ENCODE data around the gene STXBP5L.
"Not testable (repeated sequence)": the region's sequence is repeated elsewhere in the genome, so short reads cannot be mapped to it uniquely, and the experiment has no call there.

The STXBP5L gene

DNA sequence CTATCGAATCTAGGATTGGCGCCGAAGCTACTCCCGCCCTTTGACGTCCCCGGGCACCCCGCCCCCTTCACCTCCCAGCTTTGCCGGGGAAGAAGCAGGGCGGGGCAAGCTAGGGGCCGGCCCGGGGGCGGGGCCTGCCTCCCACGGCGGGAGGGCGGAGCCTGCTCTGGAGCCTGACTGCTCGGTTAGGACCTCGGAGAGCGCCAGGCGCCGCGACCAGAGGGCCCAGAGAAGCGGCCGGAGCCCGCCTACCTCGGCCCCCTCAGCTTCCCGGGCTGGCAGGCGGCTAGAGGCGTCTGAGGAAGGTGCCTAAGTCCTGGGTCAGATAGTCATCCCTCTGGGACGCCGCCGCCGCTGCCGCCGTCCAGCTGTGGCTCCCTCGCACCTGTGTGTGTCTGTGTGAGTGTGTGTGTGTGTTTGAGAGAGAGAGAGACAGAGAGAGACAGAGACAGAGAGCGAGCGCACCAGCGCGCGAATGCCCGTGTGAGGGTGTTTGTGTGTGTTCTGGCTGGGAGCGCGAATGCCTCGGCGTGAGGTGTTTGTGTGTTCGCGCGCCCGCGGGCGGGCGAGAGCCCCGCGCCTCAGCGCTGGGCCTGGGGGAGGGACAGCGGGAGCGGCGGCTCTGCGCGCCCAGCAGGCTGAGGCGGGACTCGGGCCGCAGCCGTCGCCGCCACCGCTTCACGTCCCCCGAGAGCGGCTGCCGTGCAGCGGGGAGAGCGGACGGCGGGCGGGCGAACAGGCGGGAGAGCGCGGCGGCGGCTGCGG is at the start of gene STXBP5L:
TSS of gene STXBP5L (plus strand) at position 176 of the 765 bp plus-strand sequence. CDS start 1,374 bp downstream, outside the sequence.
- DNase-seq (ENCODE audit: low read depth in 2 of 2, low spot score in 1 of 2), result no peak

DNA sequence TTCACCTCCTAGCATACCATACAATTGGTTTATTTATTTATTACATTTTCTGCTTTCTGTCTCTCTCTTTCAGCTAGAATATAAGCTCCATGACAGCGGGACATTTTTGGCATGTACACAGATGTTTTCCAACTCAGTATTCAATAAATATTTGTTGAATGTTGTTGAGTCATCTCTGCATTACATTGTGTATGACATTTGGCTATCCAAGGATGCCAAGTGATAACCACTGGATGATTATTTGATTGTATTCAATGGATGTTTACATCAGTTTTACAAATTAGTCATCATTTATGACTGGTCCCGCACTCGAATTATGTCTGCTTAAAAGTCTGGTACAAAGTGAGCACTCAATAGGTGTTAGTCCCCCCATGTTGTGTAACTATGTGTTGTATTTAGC is 49.5 kb upstream of the STXBP5L start:
- no peak for DNase-seq (ENCODE audit: low read depth in 2 of 2, low spot score in 1 of 2)

GRCh38 chr3:120864541-120864940 is 43.5 kb upstream of the STXBP5L start:
- DNase-seq (ENCODE audit: low read depth in 2 of 2, low spot score in 1 of 2), result no peak

DNA sequence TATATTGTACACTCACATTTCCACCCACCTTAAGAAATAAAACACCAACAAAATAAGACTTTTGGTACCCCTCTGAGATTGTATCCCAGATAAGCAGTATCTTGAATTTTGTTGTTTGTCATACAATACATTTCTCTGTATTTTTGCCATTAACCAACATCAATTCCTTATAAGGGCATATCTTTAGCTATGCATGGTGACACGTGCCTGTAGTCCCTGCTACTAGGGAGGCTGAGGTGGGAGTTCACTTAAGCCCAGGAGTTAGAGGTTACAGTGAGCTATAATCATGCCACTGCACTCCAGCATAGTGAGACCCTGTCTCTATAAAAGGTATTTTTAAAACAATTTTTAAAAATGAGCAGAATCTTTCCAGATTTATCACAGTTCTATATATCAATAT is 32.5 kb upstream of the STXBP5L start:
- no peak for DNase-seq (ENCODE audit: low read depth in 2 of 2, low spot score in 1 of 2)

- DNase-seq (ENCODE audit: low read depth in 2 of 2, low spot score in 1 of 2), result no peak
These were observed 32.0 kb upstream of the STXBP5L start for GRCh38 chr3:120875989-120876388.

- DNase-seq (ENCODE audit: low read depth in 2 of 2, low spot score in 1 of 2), result no peak
These were observed 28.6 kb upstream of the STXBP5L start for GRCh38 chr3:120879411-120879810.

- no peak for DNase-seq (ENCODE audit: low read depth in 2 of 2, low spot score in 1 of 2)
These were observed 15.1 kb upstream of the STXBP5L start for GRCh38 chr3:120892921-120893320.

- DNase-seq (ENCODE audit: low read depth in 2 of 2, low spot score in 1 of 2), result no peak
These were observed 13.5 kb upstream of the STXBP5L start for GRCh38 chr3:120894316-120895057.

DNA sequence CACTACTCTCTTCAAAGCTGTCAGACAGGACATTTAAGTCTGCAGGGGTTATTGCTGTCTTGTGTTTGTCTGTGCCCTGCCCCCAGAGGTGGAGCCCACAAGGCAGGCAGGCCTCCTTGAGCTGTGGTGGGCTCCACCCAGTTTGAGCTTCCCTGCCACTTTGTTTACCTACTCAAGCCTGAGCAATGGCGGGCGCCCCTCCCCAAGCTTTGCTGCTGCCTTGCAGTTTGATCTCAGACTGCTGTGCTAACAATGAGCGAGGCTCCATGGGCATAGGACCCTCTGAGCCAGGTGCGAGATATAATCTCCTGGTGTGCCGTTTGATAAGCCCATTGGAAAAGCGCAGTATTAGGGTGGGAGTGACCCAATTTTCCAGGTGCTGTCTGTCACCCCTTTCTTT is 6.3 kb upstream of the STXBP5L start:
- not testable (repeated sequence) for DNase-seq (ENCODE audit: low read depth in 2 of 2, low spot score in 1 of 2)

DNA sequence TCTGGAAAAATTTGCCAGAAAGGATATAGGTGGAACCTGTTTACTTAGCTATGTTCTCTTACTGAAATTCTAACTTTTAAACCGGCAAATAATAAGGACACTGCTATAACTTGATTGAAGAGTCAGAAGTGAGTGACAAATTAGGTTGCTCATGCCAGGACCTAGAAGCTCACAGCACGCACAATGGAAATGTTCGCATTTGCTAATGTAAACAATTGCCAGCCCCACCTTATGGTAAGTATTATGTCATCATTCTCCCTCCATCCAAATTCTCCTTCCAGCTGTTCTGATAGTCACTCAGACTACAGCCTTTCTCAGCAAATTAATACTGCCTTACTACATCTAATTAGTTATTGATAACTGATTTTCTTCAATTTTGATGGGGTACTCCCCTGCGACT is 4.8 kb upstream of the STXBP5L start:
- DNase-seq (ENCODE audit: low read depth in 2 of 2, low spot score in 1 of 2), result no peak

DNA sequence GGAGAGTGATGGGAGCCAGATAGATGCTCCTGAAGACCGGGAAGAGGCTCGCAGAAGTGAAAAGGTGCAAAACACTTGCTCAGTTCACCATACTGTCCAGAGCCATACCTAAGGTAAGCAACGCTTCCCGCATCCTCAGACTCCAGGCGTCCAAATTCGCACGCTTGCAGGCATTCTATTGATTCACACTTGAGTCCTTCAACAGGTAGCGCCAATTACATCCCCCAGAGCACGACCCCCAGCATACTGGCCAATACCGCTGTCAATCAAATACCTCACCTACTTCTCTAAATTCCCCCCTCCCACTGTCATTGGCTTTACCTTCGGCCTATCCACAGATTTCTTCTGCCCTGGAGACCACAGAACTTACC is 361 bp upstream of the STXBP5L start:
- no peak for DNase-seq (ENCODE audit: low read depth in 2 of 2, low spot score in 1 of 2)

- DNase-seq (ENCODE audit: low read depth in 2 of 2, low spot score in 1 of 2), result no peak
These were observed 993 bp downstream of the STXBP5L start for GRCh38 chr3:120908795-120909601.

GRCh38 chr3:120909602-120909878 is 1.5 kb downstream of the STXBP5L start:
- no peak for DNase-seq (ENCODE audit: low read depth in 2 of 2, low spot score in 1 of 2)

DNA sequence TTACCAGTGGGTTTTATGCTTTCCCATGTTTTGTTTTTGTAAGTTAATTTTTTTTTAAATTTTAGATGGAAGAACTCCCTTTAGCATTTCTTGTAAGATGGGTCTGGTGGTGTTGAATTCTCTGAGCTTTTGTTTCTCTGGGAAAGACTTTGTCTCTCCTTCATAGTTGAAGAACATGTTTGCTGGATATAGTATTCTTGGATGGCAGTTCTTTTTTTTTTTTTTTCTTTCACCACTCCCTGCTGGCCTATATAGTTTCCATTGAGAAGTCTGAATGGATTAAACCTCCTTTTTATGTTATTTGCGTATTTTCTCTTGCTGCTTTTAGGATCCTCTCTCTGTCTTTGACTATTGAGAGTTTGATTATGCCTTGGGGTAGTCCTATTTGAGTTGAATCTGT is 18.1 kb downstream of the STXBP5L start:
- DNase-seq (ENCODE audit: low read depth in 2 of 2, low spot score in 1 of 2), result no peak

- no peak for DNase-seq (ENCODE audit: low read depth in 2 of 2, low spot score in 1 of 2)
These were observed 21.0 kb downstream of the STXBP5L start for GRCh38 chr3:120928991-120929390.

DNA sequence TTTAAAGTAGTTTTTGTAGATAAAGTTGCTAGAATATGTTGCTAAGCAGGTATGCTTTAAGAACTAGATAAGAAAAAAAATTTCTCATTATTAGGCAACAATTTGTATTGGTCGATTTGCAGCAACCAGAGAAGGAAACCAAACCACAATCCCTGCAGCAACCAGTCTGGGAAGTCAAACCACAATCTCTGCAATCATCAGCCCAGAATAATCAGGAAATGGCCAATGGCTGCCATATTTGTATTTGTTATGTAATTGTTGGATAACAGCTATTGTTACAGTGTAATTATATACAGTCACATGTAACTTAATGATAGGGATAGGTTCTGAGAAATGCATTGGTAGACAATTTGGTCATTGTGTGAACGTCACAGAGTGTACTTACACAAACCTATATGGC is 23.6 kb downstream of the STXBP5L start:
- no peak for DNase-seq (ENCODE audit: low read depth in 2 of 2, low spot score in 1 of 2)

DNA sequence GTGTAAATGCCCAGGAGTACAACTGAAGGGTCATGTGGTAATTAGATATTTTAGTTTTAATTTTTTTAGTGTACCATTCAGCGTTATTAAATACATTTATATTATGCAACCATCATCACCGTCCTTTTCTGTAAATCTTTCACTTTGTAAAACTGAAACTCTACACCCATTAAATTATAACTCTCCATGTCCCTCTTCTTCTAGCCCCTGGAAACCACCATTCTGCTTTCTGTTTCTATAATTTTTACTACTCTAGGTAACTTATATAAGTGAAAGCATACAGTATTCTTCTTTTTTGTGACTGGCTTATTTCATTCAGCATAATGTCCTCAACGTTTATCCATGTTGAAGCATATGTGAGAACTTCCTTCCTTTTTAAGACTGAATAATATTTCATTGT is 48.1 kb downstream of the STXBP5L start:
- no peak for DNase-seq (ENCODE audit: low read depth in 2 of 2, low spot score in 1 of 2)

GRCh38 chr3:120982608-120983320 is 74.8 kb downstream of the STXBP5L start:
- no peak for DNase-seq (ENCODE audit: low read depth in 2 of 2, low spot score in 1 of 2)

- no peak for DNase-seq (ENCODE audit: low read depth in 2 of 2, low spot score in 1 of 2)
These were observed 75.3 kb downstream of the STXBP5L start for GRCh38 chr3:120983321-120983665.

DNA sequence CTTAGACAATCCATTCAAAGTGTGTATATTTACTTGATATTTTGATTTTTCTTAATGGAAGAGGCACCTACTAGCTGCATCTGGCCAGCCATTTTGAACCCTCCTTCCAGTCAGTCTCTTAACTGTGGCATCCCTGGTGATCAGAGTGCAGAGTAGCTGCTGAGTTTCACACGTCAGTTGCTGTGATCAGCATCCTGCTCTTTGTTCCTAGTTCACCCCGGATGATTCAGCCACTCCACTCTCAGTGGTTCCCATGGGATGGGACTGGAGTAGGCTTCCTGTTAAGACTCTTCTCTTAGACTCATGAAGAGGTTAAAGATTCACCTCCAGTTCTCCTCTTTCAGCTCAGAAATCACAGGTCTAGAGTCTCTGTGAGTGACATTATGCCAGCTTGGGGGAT is 75.8 kb downstream of the STXBP5L start:
- no peak for DNase-seq (ENCODE audit: low read depth in 2 of 2, low spot score in 1 of 2)

DNA sequence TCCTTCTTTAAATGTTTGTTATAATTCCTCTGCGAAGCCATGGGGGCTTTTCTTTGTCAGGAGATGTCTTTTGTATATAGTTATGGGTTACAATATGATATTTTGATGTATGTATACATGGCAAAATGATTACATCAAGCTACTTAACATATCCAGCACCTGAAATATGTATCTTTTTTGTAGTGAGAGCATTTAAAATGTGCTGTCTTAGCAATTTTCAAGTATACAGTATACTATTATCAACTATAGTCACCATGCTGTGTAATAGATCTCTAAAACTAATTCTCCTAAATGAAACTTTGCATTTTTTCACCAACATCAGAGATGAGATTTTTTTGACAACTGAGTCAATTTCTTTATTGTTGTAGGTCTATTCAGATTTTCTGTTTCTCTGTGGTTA is 77.2 kb downstream of the STXBP5L start:
- no peak for DNase-seq (ENCODE audit: low read depth in 2 of 2, low spot score in 1 of 2)

- no peak for DNase-seq (ENCODE audit: low read depth in 2 of 2, low spot score in 1 of 2)
These were observed 81.0 kb downstream of the STXBP5L start for GRCh38 chr3:120988994-120989393.

All from stimulated activated CD8-positive, alpha-beta memory T cell treated with anti-CD3 and anti-CD28 coated beads, Interleukin-4, amount 100 ng/mL, for 1 hour (primary cell).